SU-DHL-6 (cell line): ENCODE data around the gene CHTOP.

Experiments used
- H2AFZ ChIP-seq: fragments of 200-600 bp; sonication (generic); 2 replicates; pipeline ENCODE4 v1.6.1; 2014; ENCODE audit warnings: low read depth, mild to moderate bottlenecking, moderate library complexity, mixed read lengths, antibody characterized with exemption, low read length; ENCODE audit not compliant: severe bottlenecking
- H3F3A ChIP-seq: fragments of 200-600 bp; shearing (Covaris generic); 2 replicates; pipeline ENCODE4 v1.6.0; 2016; ENCODE audit warnings: antibody characterized with exemption, mild to moderate bottlenecking; ENCODE audit not compliant: insufficient read depth
- H3K27ac ChIP-seq: fragments of 200-600 bp; sonication (generic); 2 replicates; pipeline ENCODE4 v1.5.1; 2016; ENCODE audit warnings: low read depth, mild to moderate bottlenecking, low read length, moderate library complexity, mixed read lengths
- H3K27me3 ChIP-seq: fragments of 200-600 bp; sonication (generic), shearing (Covaris generic); 2 replicates; pipeline ENCODE4 v1.6.0; 2014; ENCODE audit warnings: mild to moderate bottlenecking, low read length
- H3K36me3 ChIP-seq: fragments of 200-600 bp; sonication (generic); 2 replicates; pipeline ENCODE4 v1.6.1; 2014; ENCODE audit warnings: mild to moderate bottlenecking, low read length, mixed read lengths
- H3K4me2 ChIP-seq: fragments of 300-600, 200-600 bp; shearing (Covaris generic), sonication (generic); 2 replicates; pipeline ENCODE4 v1.6.0; 2014; ENCODE audit warnings: low read length, low read depth, mild to moderate bottlenecking; ENCODE audit not compliant: poor library complexity, severe bottlenecking
- H3K4me3 ChIP-seq: fragments of 200-600 bp; sonication (generic); 2 replicates; pipeline ENCODE4 v1.5.1; 2014; ENCODE audit warnings: antibody characterized with exemption, low read length, mild to moderate bottlenecking, mixed read lengths; ENCODE audit not compliant: insufficient read depth, poor library complexity, severe bottlenecking
- H3K79me2 ChIP-seq: fragments of 200-600 bp; sonication (generic); 2 replicates; pipeline ENCODE4 v1.6.1; 2014; ENCODE audit warnings: mild to moderate bottlenecking, low read length, moderate library complexity; ENCODE audit not compliant: insufficient read depth
- H3K9ac ChIP-seq: fragments of 200-600 bp; sonication (generic); 2 replicates; pipeline ENCODE4 v1.7.0; 2014; ENCODE audit warnings: mild to moderate bottlenecking, low read length
- H3K9me2 ChIP-seq: fragments of 200-600 bp; sonication (generic); replicated peaks from 2 replicates; pipeline ENCODE4 v1.6.1; 2014; ENCODE audit warnings: low read length; ENCODE audit not compliant: insufficient read depth
- H3K9me3 ChIP-seq: fragments of 200-600 bp; sonication (generic); 2 replicates; pipeline ENCODE4 v1.6.1; 2014; ENCODE audit warnings: low read length, mixed read lengths; ENCODE audit not compliant: insufficient read depth
- H4K20me1 ChIP-seq: fragments of 200-600 bp; sonication (generic); 2 replicates; pipeline ENCODE4 v1.6.1; 2014; ENCODE audit warnings: low read depth, mild to moderate bottlenecking, antibody characterized with exemption, low read length, moderate library complexity, mixed read lengths
- EZH2phosphoT487 ChIP-seq: fragments of 200-600 bp; sonication (generic), shearing (Covaris generic); conservative IDR thresholded peaks from 2 replicates; pipeline ENCODE4 v1.6.1; 2018; ENCODE audit warnings: mild to moderate bottlenecking, antibody characterized with exemption, low read length, moderate library complexity, mixed read lengths
- TF ChIP-seq, protein P1 (sequence below): fragments of 200-600 bp; sonication (generic); IDR thresholded peaks from one replicate; pipeline ENCODE4 v1.5.1; 2017; ENCODE audit warnings: antibody characterized with exemption, mild to moderate bottlenecking, low read length, moderate library complexity; ENCODE audit not compliant: insufficient read depth, poor library complexity, severe bottlenecking

CHTOP gene

DNA sequence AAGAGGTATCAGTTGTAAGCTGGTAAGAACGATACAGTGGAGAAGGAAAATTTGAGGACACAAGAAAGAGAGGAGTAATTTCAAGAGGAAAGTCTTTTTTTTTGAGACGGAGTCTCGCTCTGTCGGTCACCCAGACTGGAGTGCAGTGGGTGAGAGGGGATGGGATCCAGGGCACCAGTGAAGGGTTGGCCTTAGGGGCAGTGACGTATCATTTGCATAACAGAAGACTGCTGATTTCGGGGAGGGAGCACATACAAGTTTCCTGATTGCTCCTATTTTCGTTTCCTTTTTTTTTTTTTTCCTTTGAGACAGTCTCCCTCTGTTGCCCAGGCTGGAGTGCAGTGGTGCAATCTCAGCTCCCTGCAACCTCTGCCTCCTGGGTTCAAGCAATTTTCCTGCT is 10.8 kb upstream of the CHTOP start:
- no peaks in the 10 kb centered on the region for H3K79me2 ChIP-seq
- no peaks in the 10 kb centered on the region for H3K9me2 ChIP-seq
- H3K4me2 ChIP-seq = no peak overlapping the region
- no peaks in the 10 kb centered on the region for H3K9me3 ChIP-seq
- H3K27me3 ChIP-seq = no peaks in the 10 kb centered on the region
- no peak overlapping the region for H3K27ac ChIP-seq
- TF ChIP-seq, protein P1, sequence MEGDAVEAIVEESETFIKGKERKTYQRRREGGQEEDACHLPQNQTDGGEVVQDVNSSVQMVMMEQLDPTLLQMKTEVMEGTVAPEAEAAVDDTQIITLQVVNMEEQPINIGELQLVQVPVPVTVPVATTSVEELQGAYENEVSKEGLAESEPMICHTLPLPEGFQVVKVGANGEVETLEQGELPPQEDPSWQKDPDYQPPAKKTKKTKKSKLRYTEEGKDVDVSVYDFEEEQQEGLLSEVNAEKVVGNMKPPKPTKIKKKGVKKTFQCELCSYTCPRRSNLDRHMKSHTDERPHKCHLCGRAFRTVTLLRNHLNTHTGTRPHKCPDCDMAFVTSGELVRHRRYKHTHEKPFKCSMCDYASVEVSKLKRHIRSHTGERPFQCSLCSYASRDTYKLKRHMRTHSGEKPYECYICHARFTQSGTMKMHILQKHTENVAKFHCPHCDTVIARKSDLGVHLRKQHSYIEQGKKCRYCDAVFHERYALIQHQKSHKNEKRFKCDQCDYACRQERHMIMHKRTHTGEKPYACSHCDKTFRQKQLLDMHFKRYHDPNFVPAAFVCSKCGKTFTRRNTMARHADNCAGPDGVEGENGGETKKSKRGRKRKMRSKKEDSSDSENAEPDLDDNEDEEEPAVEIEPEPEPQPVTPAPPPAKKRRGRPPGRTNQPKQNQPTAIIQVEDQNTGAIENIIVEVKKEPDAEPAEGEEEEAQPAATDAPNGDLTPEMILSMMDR = no peak
- no peak for TF ChIP-seq EZH2phosphoT487
- H3K36me3 ChIP-seq = no peaks in the 10 kb centered on the region
- H3F3A ChIP-seq = no peaks in the 10 kb centered on the region
- no peaks in the 10 kb centered on the region for H4K20me1 ChIP-seq
- no peak overlapping the region for H3K4me3 ChIP-seq
- no peak overlapping the region for H2AFZ ChIP-seq
- no peak overlapping the region for H3K9ac ChIP-seq

- Histone ChIP-seq H3K79me2 (no peaks in the 10 kb centered on the region), H3K9ac (no peak overlapping the region), H3K9me2 (no peaks in the 10 kb centered on the region), H4K20me1 (no peaks in the 10 kb centered on the region), H2AFZ (no peak overlapping the region), H3K27me3 (no peaks in the 10 kb centered on the region), H3K4me3 (no peak overlapping the region), H3F3A (no peaks in the 10 kb centered on the region), H3K4me2 (no peak overlapping the region), H3K27ac (no peak overlapping the region), H3K36me3 (no peaks in the 10 kb centered on the region), H3K9me3 (no peaks in the 10 kb centered on the region)
- TF ChIP-seq, protein P1 = no peak
- no peak for TF ChIP-seq EZH2phosphoT487
Observed at GRCh38 chr1:153624965-153625611, 8.8 kb upstream of the CHTOP start.

GRCh38 chr1:153626477-153626903 is 7.4 kb upstream of the CHTOP start:
- no peak overlapping the region for H2AFZ ChIP-seq
- H3K4me3 ChIP-seq = no peak overlapping the region
- no peaks in the 10 kb centered on the region for H3F3A ChIP-seq
- no peaks in the 10 kb centered on the region for H4K20me1 ChIP-seq
- no peaks in the 10 kb centered on the region for H3K27me3 ChIP-seq
- no peak overlapping the region for H3K27ac ChIP-seq
- no peak overlapping the region for H3K4me2 ChIP-seq
- no peaks in the 10 kb centered on the region for H3K9me2 ChIP-seq
- H3K36me3 ChIP-seq = no peaks in the 10 kb centered on the region
- no peak for TF ChIP-seq EZH2phosphoT487
- TF ChIP-seq, protein P1 = no peak
- H3K9me3 ChIP-seq = no peaks in the 10 kb centered on the region
- H3K79me2 ChIP-seq = no peaks in the 10 kb centered on the region
- no peak overlapping the region for H3K9ac ChIP-seq
